GM23338 (cell line): Measurements from ENCODE around the gene MAST4. TPM values are rescaled to one million over a fixed set of nuclear protein-coding genes. Genes with fewer than 3 reads are reported as not detected.

ENCODE experiments used
- ATAC-seq: fragments of 200-7000 bp; cut with Tn5 transposase; 3 replicates; pipeline ENCODE4 v1.9.1; 2020
- DNase-seq: peaks from one replicate; pipeline ENCODE4 v3.0.0-alpha.2; 2015; ENCODE audit warnings: low spot score
- H2AFZ ChIP-seq: fragments of 200-600 bp; sonication (generic); 2 replicates; pipeline ENCODE4 v1.8.0; 2016; ENCODE audit warnings: antibody characterized with exemption, mild to moderate bottlenecking, moderate library complexity
- H3F3A ChIP-seq: fragments of 200-600 bp; sonication (generic); replicated peaks from 2 replicates; pipeline ENCODE4 v1.8.0; 2017; ENCODE audit warnings: antibody characterized with exemption, mixed run types, low read depth
- H3K27ac ChIP-seq: fragments of 200-600 bp; sonication (generic); 2 replicates; pipeline ENCODE4 v1.6.1; 2016; ENCODE audit warnings: low read depth
- H3K27me3 ChIP-seq: fragments of 200-600 bp; sonication (generic); 2 replicates; pipeline ENCODE4 v1.8.0; 2016; ENCODE audit warnings: mild to moderate bottlenecking, mixed run types, moderate library complexity; ENCODE audit not compliant: insufficient read depth
- H3K36me3 ChIP-seq: fragments of 200-600 bp; sonication (generic); 2 replicates; pipeline ENCODE4 v1.8.0; 2016; ENCODE audit warnings: mild to moderate bottlenecking; ENCODE audit not compliant: insufficient read depth
- H3K4me1 ChIP-seq: fragments of 200-600 bp; sonication (generic); 2 replicates; pipeline ENCODE4 v1.8.0; 2016; ENCODE audit warnings: mild to moderate bottlenecking, moderate library complexity; ENCODE audit not compliant: insufficient read depth
- H3K4me2 ChIP-seq: fragments of 200-600 bp; sonication (generic); 2 replicates; pipeline ENCODE4 v1.7.1; 2017; ENCODE audit warnings: mixed run types
- H3K4me3 ChIP-seq: fragments of 200-600 bp; sonication (generic); 2 replicates; pipeline ENCODE4 v1.6.1; 2016; ENCODE audit warnings: mixed run types
- H3K79me2 ChIP-seq: fragments of 200-600 bp; sonication (generic); replicated peaks from 2 replicates; pipeline ENCODE4 v1.8.0; 2017; ENCODE audit warnings: mild to moderate bottlenecking; ENCODE audit not compliant: insufficient read depth
- H3K9me2 ChIP-seq: fragments of 200-600 bp; sonication (generic); 2 replicates; pipeline ENCODE4 v1.8.0; 2017; ENCODE audit not compliant: insufficient read depth
- H4K20me1 ChIP-seq: fragments of 200-600 bp; sonication (generic); replicated peaks from 2 replicates; pipeline ENCODE4 v1.8.0; 2017; ENCODE audit warnings: mild to moderate bottlenecking; ENCODE audit not compliant: insufficient read depth
- H3K27ac Mint-ChIP-seq: 2 replicates; pipeline ENCODE4 v1.8.0; 2020; ENCODE audit warnings: inconsistent platforms, mild to moderate bottlenecking, moderate library complexity, mixed read lengths
- H3K27me3 Mint-ChIP-seq: 3 replicates; pipeline ENCODE4 v1.8.0; 2022; ENCODE audit warnings: low read depth, mild to moderate bottlenecking, moderate library complexity, mixed read lengths, inconsistent platforms; ENCODE audit not compliant: insufficient read depth, poor library complexity
- H3K36me3 Mint-ChIP-seq: 3 replicates; pipeline ENCODE4 v1.8.0; 2021; ENCODE audit warnings: low read depth, mild to moderate bottlenecking, inconsistent platforms, moderate library complexity, mixed read lengths
- H3K4me1 Mint-ChIP-seq: 3 replicates; pipeline ENCODE4 v1.8.0; 2020; ENCODE audit warnings: mild to moderate bottlenecking, inconsistent platforms, mixed read lengths
- H3K4me3 Mint-ChIP-seq: 3 replicates; pipeline ENCODE4 v1.8.0; 2021; ENCODE audit warnings: moderate library complexity, mild to moderate bottlenecking, inconsistent platforms, mixed read lengths
- H3K9me3 Mint-ChIP-seq: 3 replicates; pipeline ENCODE4 v1.8.0; 2020; ENCODE audit warnings: moderate library complexity, mild to moderate bottlenecking, inconsistent platforms, mixed read lengths
- CREB1 ChIP-seq: fragments of 250-450 bp; sonication (Bioruptor Pico); IDR thresholded peaks from 2 replicates; pipeline ENCODE4 v1.5.0; 2020; ENCODE audit warnings: low read depth, mild to moderate bottlenecking, moderate library complexity
- CTCF ChIP-seq, 2 experiments: fragments of 200-600 bp in 1 of 2; sonication (generic) in 1 of 2; conservative IDR thresholded peaks; 2 replicates each; pipeline versions ENCODE4 v1.5.1 to v1.6.1; 2016 to 2017; ENCODE audit warnings: antibody characterized with exemption in 2 of 2, low read depth in 2 of 2, mild to moderate bottlenecking in 2 of 2, moderate library complexity in 1 of 2
- EZH2phosphoT487 ChIP-seq: fragments of 200-600 bp; sonication (generic); IDR thresholded peaks from one replicate; pipeline ENCODE4 v1.8.1; 2018; ENCODE audit warnings: antibody characterized with exemption; ENCODE audit not compliant: unreplicated experiment
- JUNB ChIP-seq: IDR thresholded peaks from one replicate; pipeline ENCODE4 v1.6.1; 2016; ENCODE audit warnings: antibody characterized with exemption; ENCODE audit not compliant: unreplicated experiment
- POLR2AphosphoS5 ChIP-seq: IDR thresholded peaks from 2 replicates; pipeline ENCODE4 v1.6.1; 2016; ENCODE audit warnings: antibody characterized with exemption, low read depth
- STAT1 ChIP-seq: IDR thresholded peaks from one replicate; pipeline ENCODE4 v1.6.1; 2016; ENCODE audit warnings: antibody characterized with exemption; ENCODE audit not compliant: unreplicated experiment
- ZNF114 ChIP-seq: fragments of 250-450 bp; sonication (Bioruptor Pico); IDR thresholded peaks from 2 replicates; pipeline ENCODE4 v1.5.0; 2020; ENCODE audit warnings: mild to moderate bottlenecking, moderate library complexity
- ZNF331 ChIP-seq: fragments of 250-450 bp; sonication (Bioruptor Pico); IDR thresholded peaks from 2 replicates; pipeline ENCODE4 v1.5.0; 2020; ENCODE audit warnings: low read depth, mild to moderate bottlenecking, moderate library complexity
- polyA plus RNA-seq: library from polyadenylated mRNA; unstranded; fragments of >200 nt; fragmentation: Nextera tagmentation; extraction: Ambion mirVana; gene quantifications from 2 replicates; pipeline ENCODE4 v1.2.1, GENCODE V29; 2016
- total RNA-seq: library from RNA; depleted of rRNA; stranded (reverse); fragments of >200 nt; shearing (Covaris generic); gene quantifications from 2 replicates; pipeline ENCODE4 v1.2.3, GENCODE V29; 2014

Gene MAST4
- total and polyA plus RNA-seq, 2 experiments from 2014 or later, result 3.6 to 8.5 TPM

GRCh38 chr5:67104859-67105258 is 508.7 kb downstream of the MAST4 start:
- Mint-ChIP-seq H3K27ac (no peak overlapping the region), H3K27me3 (no peaks in the 10 kb centered on the region), H3K4me3 (no peak overlapping the region), H3K36me3 (no peaks in the 10 kb centered on the region), H3K9me3 (no peaks in the 10 kb centered on the region), H3K4me1 (0 out of 3 replicates have a peak, but pooled peaks cover 3% of the 10 kb centered on the region)
- DNase-seq (no peak), ATAC-seq (no peak)
- TF ChIP-seq CTCF (conservative IDR thresholded peaks at IDR 0.05; ENCODE audit: low read depth in 2 of 2) (no peak), EZH2phosphoT487 (no peak), STAT1 (no peak), ZNF331 (CRISPR knock-in tag) (no peak), ZNF114 (no peak), JUNB (no peak), CREB1 (CRISPR knock-in tag) (no peak)
- Histone ChIP-seq H3K4me1 (no peaks in the 10 kb centered on the region), H2AFZ (no peak overlapping the region), H3K4me3 (no peak overlapping the region), H4K20me1 (no peaks in the 10 kb centered on the region), H3K27ac (no peak overlapping the region), H3F3A (no peaks in the 10 kb centered on the region), H3K27me3 (no peaks in the 10 kb centered on the region), H3K9me2 (no peaks in the 10 kb centered on the region), H3K79me2 (no peaks in the 10 kb centered on the region), H3K4me2 (no peak overlapping the region), H3K36me3 (no peaks in the 10 kb centered on the region)

GRCh38 chr5:67105270-67105669 is 509.1 kb downstream of the MAST4 start:
- ATAC-seq, result no peak
- H3K79me2 ChIP-seq, result no peaks in the 10 kb centered on the region
- no peak overlapping the region for H3K4me2 ChIP-seq
- no peaks in the 10 kb centered on the region for H3K9me2 ChIP-seq
- Mint-ChIP-seq H3K27ac (no peak overlapping the region), H3K4me1 (0 out of 3 replicates have a peak, but pooled peaks cover 3% of the 10 kb centered on the region), H3K36me3 (no peaks in the 10 kb centered on the region), H3K9me3 (no peaks in the 10 kb centered on the region), H3K27me3 (no peaks in the 10 kb centered on the region), H3K4me3 (no peak overlapping the region)
- no peaks in the 10 kb centered on the region for H3K27me3 ChIP-seq
- H3K4me3 ChIP-seq, result no peak overlapping the region
- H3K4me1 ChIP-seq, result no peaks in the 10 kb centered on the region
- no peaks in the 10 kb centered on the region for H4K20me1 ChIP-seq
- no peak overlapping the region for H3K27ac ChIP-seq
- no peaks in the 10 kb centered on the region for H3K36me3 ChIP-seq
- no peak overlapping the region for H2AFZ ChIP-seq
- no peaks in the 10 kb centered on the region for H3F3A ChIP-seq
- no peak for TF ChIP-seq CREB1 (CRISPR knock-in tag)
- no peak for TF ChIP-seq ZNF331 (CRISPR knock-in tag)
- DNase-seq, result no peak

GRCh38 chr5:67106626-67107342 is 510.6 kb downstream of the MAST4 start:
- Mint-ChIP-seq H3K27me3 (no peaks in the 10 kb centered on the region), H3K4me1 (0 out of 3 replicates have a peak, but pooled peaks cover 3% of the 10 kb centered on the region), H3K9me3 (no peaks in the 10 kb centered on the region), H3K4me3 (no peak overlapping the region), H3K27ac (no peak overlapping the region), H3K36me3 (no peaks in the 10 kb centered on the region)
- ATAC-seq, result peak; percentile 50; the same call in 2 of the 3 replicates
- Histone ChIP-seq H3K27me3 (no peaks in the 10 kb centered on the region), H3K4me2 (no peak overlapping the region), H3K4me1 (no peaks in the 10 kb centered on the region), H3K79me2 (no peaks in the 10 kb centered on the region), H3K36me3 (no peaks in the 10 kb centered on the region), H3F3A (no peaks in the 10 kb centered on the region), H2AFZ (no peak overlapping the region), H3K27ac (no peak overlapping the region), H3K4me3 (no peak overlapping the region), H3K9me2 (no peaks in the 10 kb centered on the region), H4K20me1 (no peaks in the 10 kb centered on the region)
- no peak for TF ChIP-seq ZNF114
- no peak for TF ChIP-seq POLR2AphosphoS5
- TF ChIP-seq CTCF (conservative IDR thresholded peaks at IDR 0.05; ENCODE audit: low read depth in 2 of 2), result 0 out of 4 replicates have a peak, but pooled peaks of 1 of the 2 experiments have one; percentile 15
- DNase-seq, result no peak
